Glomerular visceral epithelial cell (primary cell): ENCODE data around the gene SLC4A1.

ENCODE experiments used
- DNase-seq: peaks from one replicate; pipeline ENCODE4 v3.0.0-alpha.2; 2016; ENCODE audit errors: extremely low spot score

The SLC4A1 gene

DNA sequence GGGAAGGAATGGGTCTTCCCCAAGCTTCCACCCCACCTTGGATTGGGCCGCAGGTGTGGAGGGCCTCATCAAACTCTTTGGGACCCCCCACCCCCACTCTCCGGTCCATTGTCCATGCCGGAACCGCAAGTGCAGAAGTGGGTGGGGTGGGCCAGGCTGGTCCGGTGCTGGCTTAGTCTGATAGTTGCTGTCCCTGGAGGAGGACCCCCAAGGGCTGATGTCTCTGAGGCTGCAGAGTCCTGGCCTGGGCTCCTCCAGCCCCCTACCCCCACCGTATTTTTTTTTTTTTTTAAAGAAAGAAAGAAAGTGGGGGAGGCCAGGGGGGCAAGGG, 61.1 kb downstream of the SLC4A1 start:
- DNase-seq = no peak

DNA sequence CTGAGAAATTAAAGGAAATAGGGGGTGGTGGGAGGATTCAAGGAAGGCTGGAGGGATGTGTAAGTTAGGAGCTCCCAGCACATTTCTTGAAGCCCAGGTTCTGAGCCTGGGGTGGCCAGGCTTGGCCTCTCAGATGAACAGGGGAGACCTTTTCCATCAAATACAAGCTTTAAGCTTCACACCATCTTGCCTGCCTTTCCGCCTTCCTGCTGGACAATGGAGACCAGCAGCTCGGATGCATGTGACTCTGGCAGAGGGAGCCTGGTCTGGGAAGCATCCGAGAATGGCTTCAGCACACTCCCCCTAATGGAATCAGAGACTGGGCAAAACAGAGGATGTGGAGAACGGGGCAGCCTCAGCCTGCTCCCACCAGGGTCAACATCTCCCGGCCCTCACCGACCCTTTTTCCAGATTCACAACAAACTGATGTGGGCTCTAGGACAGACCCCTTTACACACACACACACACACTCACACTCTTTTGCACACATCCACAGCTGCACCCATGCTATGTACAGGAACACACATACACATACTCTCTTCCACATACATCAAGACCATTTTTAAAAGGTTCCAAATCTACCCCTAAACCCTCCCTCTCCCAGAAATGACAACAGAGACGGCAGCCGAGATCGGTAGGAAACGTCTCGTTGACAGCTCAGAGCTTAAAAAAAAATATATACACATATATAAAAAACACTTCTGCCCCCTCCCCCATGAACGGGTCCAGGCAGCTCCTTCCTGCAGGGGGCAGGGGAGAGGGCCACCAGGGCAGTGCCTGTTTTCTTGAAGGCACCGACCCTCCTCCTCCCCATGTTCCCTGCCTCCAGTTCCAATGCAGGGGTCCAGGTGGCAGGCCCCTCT, 61.7 kb downstream of the SLC4A1 start:
- no peak for DNase-seq

DNA sequence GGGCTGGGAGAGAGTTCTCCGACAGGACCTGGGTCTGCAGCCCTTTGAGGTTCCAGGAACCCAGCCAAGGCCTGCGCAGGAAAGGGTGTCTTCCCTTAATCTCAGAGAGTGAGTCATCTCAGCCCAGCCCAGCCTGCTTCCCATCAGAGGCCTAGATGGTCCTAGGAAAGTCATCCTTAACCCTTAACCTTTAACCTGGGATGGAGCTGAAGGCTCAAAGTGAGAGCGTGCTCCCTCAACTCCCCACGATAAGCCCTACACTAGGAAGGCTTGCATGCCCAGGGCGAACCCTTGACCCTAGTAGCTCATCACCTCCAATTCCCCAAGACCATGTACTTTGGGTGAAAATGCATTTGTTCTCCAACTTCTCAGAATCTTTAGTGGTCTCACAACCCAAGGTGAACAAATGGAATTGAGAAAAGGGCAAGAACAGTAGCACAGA, 63.5 kb downstream of the SLC4A1 start:
- DNase-seq = peak; percentile 50

DNA sequence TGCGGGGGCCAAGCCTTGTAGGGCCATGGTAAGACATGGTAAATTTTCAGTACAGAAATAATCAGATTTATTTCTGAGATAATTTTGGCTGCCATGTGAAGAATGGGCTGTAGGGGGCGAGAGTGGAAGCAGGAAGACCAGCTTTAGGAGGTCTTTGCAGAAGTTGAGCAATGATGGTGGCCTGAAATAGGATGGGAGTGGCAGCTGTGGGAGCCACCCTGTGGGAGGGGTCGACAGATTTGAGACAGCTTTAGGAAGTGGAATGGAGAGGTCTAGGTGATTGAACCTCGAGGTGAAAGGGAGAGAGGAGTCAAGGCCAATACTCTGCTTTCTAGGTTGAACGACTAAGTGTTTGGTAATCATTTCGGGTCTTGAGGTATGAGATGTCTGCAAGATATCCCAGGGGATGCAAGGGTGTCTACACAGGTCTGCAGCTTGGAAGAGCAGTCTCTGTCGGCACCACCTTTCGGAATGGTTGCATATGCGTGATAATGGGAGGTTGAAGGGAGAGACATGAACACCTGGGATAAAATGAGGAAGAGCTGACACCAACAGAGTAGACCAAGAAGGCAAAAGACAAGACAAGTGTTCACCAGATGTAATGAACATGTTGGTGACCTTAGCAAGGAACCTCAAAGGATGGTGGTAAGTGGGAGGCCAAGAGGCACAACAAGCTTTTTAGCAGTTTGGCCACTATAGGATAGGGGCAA, 64.0 kb downstream of the SLC4A1 start:
- peak; percentile 46 for DNase-seq

DNA sequence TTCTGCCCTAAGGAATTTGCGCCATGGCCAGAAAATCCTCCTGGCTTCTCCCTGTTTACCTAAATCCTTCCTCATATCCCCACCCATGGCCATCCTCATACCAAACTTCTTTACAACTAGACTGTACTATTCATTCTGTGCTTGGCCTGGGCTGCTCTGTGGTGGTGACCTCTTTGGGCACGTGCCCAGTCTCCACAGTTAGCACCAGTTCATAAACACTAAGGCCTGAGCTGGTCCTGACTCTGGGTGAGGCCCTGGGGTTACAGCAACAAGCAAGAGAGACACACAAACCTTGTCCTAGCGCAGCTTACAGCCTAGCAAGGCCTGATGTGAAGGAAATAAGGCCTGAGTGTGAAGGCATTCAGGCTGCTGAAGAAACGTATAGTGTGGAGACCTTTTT, 65.2 kb downstream of the SLC4A1 start:
- no peak for DNase-seq

DNA sequence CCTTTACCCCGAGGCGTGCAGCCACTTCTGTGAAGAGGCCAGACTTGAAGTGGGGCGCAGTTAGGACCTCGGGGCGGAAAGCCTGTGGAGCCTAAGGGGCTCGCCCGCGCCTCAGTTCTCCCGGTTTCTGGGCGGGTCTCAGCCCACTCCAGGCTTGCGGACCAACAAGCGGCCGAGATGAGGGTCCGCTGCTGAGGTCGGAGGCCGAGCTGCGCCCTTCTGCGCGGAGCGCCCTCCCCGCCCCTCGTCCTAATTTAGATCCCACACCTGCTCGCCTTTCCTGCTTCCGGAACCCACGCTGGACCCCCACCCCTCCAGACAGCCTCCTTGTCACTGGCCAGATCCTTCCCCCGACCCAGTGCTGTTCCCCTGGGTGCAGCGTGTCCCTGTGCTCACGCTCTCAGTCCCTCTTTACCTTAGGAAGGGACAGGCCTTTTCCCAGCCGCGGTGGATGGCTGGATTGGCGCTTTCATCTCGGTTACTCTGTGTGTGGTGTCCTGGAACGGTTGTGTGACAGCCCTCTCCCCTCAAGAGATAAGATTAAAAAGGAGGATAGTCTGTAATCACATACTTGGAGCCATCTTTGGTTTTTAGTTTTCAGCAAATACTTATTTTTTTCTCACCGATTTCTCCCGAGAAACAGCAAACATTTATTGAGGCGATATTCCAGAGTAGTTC, 67.3 kb downstream of the SLC4A1 start:
- no peak for DNase-seq

DNA sequence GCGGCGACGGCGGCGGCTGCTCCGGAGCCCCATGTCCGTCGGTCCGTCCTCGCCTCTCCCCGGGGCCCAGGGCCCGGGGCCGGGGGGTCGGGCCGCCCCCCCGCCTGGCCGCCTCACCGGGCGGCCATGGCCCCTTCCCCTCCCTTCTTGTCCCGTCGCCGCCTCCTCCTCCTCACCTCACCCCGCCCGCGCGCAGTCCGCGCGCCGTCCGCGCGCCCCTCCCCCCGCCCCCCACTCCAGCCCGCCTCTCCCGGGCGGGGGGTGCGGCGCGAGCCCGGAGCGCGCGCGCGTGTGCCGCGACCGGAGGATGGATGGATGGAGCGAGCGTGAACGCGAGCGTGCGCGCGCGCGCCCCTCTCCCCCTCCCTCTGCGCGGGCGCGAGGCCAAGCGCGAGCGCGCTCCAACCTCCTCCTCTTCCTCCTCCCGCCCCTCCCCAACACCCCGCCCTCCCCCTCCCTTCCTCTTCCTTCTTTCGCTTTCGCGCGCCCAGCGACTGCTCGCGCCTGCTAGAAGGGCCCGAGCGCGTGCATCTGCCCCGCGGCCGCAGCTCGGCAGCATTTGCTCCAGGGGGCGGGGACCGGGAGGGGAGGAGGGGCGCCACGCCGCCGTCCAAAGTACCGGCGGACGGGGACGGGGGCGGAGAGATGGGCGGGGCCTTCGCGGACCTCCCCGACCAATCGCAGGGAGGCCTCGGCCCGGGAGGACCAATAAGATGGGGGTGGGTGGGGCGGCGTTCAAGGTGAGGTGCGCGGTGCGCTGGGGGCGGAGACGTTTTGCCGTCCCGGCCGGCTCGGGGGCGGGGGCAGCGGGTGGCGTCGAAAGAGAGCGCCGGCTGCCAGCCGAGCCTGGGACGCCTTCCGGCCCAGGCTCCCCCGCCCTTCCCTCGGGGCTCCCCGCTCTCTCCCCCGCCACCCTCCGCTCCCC, 68.1 kb downstream of the SLC4A1 start, which contains the start of gene ATXN7L3:
Gene ATXN7L3, minus strand, starts transcription at position 332 of the 925 bp plus-strand sequence. CDS start 1,814 bp downstream, outside the sequence.
- DNase-seq = peak; percentile 99

DNA sequence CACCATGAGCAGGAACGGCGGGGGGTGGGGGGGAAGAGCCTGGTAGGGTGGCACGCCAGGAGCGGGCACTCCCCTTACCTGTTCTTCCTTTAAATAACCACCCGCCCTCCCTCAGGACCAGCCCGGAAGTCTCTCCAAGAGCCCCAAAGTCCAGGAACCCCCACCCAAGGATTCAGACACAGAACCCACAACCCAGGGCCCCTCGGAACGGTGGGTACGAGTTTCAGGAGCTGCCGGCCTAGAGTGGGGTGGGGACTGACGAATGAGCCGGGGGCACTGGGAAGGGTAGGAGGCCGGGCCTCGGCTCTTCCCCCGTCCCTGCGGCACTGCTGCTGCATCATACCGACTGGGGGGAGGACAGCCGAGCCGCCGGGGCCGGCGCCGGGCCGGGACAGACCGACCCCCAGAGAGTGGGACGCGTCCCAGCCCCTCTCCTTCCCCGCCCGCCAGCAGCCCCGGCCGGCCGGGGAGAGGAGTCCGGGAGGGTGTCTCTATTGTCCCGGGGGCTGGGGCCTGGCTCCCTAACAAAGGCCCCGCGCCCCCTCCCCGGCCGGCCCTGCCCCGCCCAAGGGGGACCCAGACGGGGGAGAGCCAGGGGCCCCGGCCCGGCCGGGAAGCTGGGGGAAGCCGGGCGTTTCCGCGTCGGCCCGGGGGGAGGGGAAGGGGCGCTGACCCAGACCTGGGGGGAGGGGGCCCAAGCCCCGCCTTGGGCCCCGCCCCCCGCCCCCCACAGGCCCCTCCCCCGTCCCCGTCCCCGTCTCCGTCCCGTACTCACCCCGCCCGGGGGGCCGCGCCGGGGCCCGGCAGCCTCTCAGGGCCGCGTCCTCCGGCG, 69.0 kb downstream of the SLC4A1 start:
- DNase-seq = peak; percentile 73
